Vagina (tissue), 2 donors: ENCODE results near the gene ASPDH.

Experiments used
- CTCF ChIP-seq, 3 experiments: fragments of 450-650 bp in 2 of 3; fragments of 200-600 bp in 1 of 3; sonication (generic) in 1 of 3; IDR thresholded peaks; one replicate each; pipeline ENCODE4 v1.5.1; 2017 to 2019; ENCODE audit warnings: antibody characterized with exemption in 3 of 3, mild to moderate bottlenecking in 2 of 3, moderate library complexity in 2 of 3
- POLR2A ChIP-seq, 2 donors: fragments of 450-650 bp; IDR thresholded peaks; one replicate each; pipeline ENCODE4 v1.6.1; 2017; ENCODE audit warnings: antibody characterized with exemption in 2 of 2, mild to moderate bottlenecking in 2 of 2, moderate library complexity in 2 of 2
- POLR2AphosphoS5 ChIP-seq, 2 donors: sonication (generic); formaldehyde crosslinking; IDR thresholded peaks; one replicate each; pipeline ENCODE4 v1.9.0; 2017; ENCODE audit warnings: antibody characterized with exemption in 2 of 2, mild to moderate bottlenecking in 2 of 2, low read depth in 1 of 2; ENCODE audit not compliant: insufficient read depth in 1 of 2

- TF ChIP-seq POLR2A (IDR thresholded peaks at IDR 0.05) (no peak), POLR2AphosphoS5 (IDR thresholded peaks at IDR 0.05; ENCODE audit: insufficient read depth in 1 of 2, low read depth in 1 of 2) (no peak), CTCF (IDR thresholded peaks at IDR 0.05) (no peak)
Measured at GRCh38 chr19:50479761-50480251, 33.9 kb downstream of the ASPDH start.
